Measurements from ENCODE around the gene ARL6IP4.

The ARL6IP4 gene

DNA sequence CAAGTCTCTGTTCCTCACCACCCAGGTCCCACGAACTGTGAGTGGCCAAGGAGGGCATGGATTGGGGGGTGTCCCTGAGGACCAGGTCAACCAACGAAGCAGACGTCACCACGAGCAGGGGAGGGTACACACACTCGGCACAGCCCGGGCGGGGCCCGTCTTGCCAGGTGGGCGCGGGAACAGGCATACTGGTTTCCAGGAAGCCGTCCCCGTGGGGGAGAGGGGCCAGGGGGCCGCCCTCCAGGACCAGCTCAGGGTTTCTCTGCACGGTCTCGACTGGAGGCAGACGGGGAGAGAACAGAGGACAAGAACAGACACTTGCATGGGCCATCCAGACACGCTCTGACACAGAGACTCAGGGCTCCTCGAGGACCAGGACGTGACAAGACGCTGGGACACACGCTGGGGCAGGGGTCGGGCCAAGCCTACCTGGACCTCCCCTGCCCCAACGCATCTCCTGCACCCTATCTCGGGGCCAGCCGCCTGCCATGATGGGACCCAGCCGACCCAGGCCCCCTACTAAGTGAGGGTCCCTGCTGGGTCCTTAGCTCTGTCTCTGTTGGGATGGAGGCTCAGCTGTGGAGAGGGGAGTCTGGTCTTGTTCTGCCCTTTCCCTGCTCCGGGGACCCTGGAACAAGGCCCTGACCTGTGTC is 11.3 kb downstream of the ARL6IP4 start:
- DNase-seq = no peak

DNA sequence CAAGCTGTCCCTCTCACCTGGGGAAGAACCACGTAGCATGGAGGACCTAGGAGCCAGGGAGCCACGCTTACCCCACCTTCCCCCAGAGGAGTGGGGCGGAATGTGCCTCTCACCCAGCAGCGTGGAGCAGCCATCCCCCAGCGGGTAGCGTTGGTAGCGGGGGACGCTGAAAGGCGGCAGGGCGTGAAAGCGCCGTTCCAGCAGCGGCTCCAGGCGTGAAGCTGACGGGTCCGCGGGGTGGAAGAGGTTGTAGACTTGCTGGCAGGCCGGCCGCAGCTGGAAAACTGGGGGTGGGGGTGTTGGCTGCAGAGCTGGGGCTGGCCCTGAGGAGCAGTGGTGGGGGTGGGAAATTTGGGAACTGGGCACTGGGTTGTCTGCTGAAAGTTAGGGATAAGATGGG is 11.9 kb downstream of the ARL6IP4 start:
- DNase-seq = no peak

DNA sequence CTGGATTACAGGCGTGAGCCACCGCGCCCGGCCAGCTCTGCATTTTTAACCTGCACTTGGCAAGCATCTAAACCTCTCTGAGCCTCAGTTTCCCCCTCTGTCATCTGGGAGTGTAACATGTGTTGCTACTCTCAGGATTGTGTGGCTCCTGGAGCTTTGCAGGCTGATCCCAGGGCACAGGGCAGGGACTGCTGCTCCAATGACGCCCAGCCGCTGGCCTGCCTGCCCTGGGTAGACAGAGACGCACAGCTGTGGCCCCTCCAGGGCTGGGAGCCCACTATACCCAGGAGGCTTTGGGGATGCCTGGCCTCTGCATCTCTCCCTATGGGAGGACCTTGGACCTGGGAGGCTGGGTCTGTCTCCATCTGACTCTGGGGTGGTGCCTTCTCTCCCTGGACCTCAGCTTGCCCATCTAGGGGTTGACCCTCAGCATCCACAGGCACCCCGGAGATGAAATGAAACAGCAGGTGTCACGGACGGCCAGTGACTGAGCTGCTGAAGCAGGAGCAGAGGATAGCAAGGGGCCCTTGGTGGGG is 13.7 kb downstream of the ARL6IP4 start:
- DNase-seq = no peak

DNA sequence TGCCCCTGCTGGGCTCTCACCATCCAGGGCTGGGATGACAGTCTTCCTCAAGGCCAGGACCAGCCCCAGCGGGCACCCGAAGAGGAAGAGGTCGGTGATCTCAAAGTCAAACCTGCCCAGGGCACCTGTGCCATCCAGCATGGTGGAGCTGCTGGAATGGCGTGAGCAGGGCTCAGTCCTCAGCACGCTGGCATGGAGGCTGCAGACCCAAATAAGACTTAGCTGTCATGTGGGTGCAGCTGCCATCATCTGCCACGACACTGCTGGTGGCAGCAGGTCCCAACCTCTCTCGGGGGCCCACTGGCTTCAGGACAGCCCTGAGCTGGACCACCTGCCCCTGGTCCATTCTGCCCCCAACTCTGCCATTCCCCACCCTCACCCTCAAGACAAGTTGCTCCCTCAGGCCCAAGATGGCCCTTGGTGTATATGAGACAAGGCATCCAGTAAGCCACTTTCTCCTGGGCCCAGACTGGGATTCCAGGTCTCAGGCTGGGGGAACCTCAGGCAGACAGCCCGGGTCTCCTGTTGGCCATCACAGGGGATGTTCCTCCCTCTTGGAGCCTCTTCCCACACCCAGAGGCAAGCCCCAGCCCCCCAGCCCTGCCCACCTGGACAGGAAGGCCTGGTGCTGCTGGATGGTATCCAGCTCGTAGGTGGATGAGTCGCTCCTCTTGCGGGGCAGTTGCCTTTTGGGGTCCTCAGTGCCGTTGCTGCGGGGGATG is 14.5 kb downstream of the ARL6IP4 start:
- DNase-seq = no peak

DNA sequence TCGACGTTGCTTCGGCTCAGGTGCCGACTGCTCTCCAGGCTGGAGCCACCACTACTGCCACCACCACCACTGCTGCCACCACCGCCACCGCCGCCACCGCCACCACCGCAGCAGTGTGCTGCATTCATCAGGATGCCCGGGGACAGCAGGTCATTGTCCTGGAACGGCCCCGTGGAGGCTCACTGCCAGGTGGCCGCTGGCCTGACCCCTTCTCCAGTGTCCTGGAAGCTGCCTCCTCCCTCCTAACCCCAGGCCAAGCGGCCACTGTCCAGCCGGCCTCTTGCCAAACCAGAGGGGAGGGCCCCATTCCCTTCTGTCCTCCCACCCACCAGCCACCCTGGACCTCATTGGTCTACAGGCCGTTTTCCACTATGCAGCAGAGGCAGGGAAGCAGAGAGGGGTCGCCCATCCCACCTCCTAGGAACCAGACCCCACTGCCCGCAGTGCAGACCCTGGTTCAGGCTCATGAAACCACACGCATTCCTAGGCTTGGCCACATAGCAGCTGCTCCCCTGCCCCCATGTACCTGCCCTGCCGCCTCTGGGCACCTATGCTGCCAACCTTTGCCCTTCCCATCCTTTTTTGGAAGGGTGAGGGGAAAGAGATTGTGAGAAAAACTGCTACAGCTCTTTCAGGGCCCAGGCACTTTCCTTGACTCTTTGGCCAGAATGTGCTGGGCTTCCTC is 15.2 kb downstream of the ARL6IP4 start:
- DNase-seq = no peak

DNA sequence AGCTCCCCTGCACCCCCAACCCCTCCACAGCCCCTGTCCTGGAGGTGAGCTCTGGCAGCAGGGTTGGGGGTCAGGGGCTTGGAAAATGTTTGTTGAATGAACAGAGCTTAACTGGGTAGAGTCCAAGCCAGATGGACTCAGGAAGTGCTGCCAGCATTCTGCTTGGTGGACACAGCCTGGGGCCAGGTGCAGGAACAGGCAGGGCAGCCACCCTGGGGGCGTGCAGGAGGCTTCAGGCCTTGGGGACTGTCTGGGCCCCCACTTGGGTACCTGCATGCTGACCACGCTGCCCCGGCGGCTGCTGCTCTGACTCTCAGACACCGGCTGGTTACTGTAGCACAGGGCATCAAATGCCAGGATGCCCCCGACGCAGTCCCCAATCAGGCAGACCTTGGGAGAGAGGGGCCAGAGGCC is 15.7 kb downstream of the ARL6IP4 start:
- no peak for DNase-seq

DNA sequence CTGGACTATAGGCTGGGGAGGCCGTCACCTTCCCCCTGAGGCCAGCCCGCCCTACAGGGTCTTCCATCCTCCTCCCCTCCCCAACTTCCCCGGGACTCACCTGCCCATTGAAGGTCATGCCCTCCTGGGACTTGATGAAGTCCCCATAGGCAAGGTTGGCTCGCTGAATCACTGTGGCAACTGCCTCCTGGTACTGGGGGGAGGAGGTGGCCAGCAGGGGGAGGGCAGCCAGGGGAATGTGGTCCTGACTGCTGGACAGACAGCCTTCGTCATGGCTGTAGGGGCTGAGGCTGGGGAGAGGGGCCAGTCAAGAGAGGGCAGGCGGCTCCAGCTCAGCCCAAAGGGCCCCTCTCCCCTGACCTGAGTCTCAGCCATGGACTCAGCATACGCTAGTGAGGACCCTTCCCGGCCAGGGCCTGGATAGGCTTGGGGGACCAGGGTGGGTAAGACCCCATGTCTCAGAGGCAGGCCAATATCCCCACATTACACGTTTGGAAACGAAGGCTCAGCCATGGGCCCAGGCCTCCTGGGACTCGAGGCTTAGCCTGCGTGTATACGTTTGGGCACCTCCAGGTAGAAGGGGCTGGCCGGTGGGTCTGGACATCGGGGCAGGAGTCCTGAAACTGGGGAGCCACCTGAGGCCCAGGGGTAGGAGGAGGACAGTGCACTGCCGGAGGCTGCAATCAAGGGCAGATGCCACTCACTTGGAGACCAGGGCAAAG is 16.3 kb downstream of the ARL6IP4 start:
- DNase-seq = no peak

DNA sequence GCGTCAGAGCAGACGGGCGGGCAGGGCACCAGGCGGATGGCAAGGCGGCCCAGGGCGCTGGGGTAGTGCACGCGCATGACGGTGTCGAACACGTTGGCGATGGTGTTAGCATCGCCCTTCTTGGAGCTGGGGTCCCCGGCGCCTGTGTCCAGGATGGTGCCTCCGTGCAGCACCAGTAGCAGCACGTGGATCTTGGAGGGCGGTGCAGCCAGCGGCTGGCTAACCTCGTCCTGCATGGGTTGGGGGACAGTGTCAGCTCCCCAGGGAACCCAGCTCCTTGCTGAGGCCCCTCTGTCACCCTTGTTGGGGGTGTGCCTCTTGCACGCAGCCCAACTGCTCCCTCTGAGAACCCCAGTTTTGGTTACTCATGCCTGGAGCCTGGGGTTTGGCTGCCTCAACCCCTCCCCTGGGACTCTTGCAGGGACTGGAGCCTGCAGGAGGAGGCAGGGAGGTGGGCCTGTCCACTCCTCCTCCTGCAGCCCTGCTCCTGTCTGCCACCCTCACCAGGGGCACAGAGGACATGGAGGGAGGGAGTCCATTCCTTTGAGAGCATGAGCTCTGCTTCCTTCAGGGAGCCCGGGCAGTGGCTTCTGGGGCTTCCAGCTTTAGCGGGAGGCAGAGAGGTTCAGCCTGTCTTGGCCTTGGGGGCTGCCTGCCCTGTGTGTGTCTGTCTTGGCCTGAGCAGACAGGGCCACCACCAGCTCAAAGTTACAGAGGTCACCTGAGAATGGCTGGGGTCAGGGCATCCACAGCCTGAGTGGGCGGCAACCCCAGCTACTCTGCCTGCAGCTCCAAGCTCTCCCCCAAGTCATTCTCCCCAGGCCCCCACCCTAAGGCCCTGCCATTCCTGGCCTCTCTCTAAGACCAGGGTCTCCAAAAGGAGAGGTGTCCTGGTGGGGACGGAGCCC is 17.1 kb downstream of the ARL6IP4 start:
- no peak for DNase-seq

DNA sequence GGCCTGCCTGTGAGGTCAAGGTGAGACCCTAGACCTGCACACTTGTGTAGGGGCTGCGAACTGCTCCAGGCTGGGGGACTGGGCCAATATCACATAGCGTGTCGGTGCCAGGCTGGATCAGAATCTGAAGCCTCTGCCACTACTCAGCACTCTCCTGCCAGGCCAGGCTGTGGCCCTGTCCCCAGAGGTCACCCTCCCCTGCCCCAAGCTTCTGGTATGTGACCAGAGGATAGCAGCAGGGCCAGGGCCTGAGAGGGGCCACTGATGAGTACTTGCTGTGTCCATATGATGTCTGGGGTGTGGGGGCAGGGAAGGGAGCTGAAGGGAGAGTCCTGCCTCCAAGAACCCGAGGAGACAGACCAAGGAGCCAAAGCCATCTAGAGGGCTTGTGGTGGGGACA is 17.8 kb downstream of the ARL6IP4 start:
- no peak for DNase-seq

DNA sequence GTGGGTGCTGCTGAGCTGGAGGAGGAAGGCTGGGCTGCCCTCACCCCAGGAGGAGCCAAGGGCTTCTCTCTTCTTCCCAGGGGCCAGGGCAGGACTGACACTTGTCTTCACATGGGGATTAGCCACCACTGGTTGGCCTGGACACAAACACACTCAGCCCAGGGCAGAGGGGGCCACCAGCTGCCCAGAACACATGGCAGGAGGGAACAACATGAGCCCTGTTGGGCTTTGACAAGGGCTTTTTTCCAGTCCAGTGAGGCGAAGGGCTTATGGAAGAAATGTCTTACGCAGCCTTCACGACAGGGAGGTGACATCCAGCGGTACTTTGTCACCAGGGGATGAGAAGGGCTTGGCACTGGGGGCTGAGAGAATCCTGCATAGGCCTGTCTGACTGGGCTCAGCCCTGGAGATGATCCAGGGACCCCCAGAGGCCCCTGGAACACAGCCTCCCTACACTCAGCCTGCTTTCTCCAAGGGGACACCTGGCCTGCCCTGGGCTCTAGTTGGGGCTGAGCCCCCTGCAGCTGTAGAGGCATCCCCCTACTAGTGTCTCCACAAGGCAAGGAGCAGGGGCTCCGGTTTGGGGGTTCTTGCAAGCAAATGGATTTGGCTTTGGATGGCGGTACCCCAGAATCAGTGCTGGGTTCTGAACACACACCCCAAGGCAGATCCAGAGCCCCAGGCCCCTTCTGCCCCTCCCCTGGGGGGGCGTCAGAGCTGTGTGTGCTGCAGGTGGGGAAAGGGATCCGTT is 18.9 kb downstream of the ARL6IP4 start:
- no peak for DNase-seq

DNA sequence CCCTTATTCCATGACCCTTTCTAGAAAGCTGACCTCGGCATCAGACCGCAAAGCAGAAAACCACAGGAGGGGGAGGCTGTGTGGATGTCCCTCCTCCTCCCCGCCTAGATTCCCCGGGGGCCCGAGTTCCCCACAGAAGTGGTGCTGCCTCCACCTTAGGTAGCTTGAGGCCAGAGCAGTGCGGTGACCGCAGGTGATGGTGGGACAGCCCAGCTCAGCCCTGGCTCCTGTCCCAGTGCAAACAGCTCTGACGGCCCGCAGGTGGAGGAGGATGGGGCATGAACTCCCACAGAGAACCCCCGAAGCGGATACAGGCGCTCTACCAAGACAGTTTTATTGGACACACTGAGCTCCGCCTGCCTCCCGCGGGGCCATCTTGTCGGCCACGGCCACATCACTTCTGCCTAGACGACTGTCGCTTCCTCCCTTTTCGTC is 19.5 kb downstream of the ARL6IP4 start:
- DNase-seq = no peak

DNA sequence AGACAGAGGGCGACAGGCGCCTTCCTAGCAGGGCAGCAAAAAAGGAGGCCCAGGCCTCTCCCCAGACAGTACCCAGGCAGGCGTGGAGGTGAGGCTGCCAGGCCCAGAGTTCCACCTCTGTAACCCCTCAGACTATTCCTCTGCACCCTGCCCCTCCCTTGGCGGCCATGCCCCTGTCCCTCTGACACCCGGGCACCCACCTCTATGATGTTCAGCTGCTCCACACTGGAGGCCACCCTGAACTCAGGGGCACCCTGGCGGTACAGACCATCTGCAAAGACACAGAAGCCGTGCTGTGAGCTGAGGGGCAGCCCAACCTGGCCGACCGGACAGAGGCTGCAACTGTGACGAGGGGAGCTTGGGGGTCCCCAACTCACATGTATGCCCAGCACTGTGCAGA is 20.1 kb downstream of the ARL6IP4 start:
- no peak for DNase-seq

DNA sequence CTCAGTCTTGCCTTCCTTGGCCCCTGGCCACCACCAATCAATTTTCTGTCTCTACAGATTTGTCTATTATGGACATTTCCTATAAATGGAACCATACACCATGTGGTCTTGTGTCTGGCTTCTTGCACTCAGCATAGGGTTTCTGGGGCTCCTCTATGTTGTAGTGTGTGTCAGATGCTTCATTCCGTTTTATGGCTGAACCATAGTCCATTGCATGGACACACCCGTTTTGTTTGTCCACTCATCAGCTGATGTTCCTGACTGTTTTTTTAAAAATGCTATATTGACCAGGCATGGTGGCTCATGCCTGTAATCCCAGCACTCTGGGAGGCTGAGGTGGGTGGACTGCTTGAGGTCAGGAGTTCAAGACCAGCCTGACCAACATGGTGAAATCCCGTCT is 21.0 kb downstream of the ARL6IP4 start:
- DNase-seq = no peak

DNA sequence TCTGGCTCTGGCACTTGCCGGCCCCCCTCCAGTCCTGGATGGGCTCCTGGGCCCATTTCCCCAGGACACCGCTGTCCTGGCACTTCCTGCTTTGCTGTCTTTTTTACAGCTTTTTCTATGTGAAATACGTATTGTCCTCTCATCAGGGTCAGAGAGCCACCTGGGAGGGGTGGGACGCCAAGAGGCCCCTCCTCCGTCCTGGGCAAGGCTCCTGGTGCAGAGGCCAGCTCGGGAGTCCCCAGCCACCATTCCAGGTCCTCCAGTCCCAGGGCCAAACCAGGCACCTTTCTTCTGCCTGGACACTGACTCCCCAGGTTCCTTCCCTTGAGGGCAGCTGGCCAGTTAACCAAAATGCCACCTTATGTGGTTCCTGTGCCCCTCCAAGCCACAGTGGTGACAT is 22.8 kb downstream of the ARL6IP4 start:
- DNase-seq = no peak

DNA sequence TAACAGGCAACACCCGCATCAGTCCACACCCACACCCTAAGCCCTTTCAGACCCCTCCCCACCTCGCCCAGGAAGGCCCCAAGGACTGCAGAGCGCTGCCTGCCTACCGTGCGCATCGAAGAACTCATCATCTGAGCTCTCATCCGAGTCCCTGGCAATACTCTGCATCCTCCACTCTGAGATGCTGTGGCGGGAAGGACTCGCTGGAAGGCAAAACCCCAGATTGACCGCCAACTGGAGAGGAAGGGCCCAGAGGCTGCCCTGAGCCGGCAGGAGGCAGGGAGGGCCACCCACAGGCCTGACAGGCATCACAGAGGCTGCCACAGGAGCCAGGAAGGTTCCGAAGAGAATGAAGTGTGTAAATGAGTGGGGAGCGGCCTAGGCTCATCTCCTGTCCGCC is 23.8 kb downstream of the ARL6IP4 start:
- no peak for DNase-seq

DNA sequence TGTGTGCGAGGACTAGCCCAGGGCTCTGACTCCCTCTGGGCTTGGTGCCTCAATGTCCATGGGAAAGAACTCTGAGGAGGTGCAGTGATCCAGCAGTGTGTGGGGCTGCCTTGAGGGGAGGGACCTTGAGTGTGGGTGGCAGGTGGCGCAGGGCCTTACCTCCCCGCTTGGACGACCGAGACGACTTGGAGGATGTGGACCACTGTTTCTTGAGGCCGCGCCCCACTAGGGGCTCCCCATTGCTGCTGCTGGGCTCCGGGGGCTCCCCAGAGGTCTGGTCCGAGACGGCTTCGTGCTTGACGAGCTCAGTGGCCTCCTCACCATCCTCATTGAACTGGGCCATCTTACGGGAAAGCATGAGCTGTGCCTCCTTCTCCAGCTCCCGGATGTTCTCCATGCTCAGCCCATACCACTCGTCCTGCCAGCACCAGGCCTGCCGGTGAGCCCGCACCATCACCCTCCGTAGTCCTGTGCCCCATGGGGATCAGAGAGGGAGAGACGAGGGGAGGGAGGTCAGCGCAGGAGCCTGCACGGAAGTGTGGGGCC is 24.7 kb downstream of the ARL6IP4 start:
- DNase-seq = no peak

DNA sequence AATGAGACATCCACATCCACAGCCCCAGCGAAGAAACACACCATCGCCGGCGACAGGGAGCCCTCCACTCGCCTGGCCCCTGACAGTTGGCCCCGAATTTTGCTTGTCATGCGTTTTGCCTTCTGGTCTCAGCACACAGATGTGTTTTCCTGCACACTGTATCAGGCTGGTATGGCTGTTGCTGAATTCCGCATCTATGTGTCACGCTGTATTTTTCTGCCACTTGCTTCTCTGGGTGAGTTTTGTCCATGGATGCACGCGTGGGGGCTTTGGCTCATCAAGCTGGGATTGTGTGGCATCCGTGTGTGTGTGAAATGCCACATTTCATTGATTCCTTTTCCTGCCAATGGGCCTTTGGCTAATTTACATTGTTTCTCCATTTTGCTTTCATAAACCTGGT is 26.5 kb downstream of the ARL6IP4 start:
- peak; percentile 13 for DNase-seq

DNA sequence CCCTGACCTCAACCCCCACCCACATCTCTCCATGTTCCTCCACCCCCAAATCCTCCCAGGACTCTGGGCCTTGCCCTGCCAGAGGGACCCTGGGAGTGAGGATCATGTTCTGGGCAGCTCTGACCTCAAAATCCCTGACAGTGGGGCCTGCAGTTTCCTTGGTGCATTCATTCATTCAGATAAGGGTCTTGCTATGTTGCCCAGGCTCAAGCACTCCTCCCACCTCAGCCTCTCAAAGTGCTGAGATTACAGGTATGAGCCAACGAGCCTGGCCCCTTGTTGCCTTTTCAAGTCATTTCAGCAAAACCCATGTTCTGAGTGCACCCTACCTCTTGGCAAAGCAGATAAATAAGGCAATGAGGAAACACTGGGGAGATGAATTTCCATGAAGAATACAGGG is 29.6 kb downstream of the ARL6IP4 start:
- no peak for DNase-seq

DNA sequence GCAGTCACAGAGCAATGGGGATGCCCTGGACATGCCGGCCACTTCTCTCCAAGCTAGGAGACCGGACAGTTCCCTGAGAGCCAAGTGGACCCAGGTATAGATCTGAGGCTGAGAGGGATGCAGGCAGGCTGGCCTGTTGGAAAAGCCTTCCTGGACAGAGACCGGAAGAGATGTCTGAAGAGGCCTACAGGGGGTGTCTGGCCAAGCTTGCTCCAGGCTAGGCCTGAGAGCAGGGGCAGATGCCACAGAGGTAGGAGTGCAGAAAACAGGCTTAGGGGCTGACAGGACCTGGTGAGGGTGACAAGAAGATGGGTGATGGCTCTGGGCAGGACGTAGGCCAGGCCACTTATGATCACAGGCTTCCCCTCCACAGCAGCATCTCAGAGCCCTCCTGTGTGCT is 30.2 kb downstream of the ARL6IP4 start:
- DNase-seq = no peak

DNA sequence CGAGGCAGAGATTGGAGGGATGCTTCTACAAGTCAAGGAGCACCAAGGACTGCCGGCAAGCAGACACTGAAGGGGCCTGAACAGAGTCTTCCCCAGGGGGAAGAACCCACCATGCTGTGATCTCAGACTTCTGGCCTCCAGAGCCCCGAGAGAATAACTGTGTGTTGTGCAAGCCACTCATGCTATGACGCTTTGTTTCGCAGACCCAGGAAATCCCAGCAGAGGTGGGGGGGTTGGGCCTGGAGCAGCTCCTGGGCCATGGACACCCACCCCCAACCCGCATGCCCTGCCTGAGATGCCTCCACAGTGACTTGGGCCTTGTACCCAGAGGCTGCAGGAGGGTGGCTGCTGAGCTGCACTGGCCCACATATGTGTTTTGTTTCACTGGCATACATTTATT is 31.2 kb downstream of the ARL6IP4 start:
- peak; percentile 8 for DNase-seq

Data from fibroblast of skin of right quadriceps (primary cell).